ENCODE measurements around the gene KAT8. TPM values are rescaled to one million over a fixed set of nuclear protein-coding genes. Genes with fewer than 3 reads are reported as not detected.
A peak's percentile ranks its signal among the peaks of the same experiment; 100 is the strongest.
"Not testable (repeated sequence)": the region's sequence is repeated elsewhere in the genome, so short reads cannot be mapped to it uniquely, and the experiment has no call there.

KAT8 gene
- total RNA-seq, 1 donor from 2014 or later = 72.0 TPM

DNA sequence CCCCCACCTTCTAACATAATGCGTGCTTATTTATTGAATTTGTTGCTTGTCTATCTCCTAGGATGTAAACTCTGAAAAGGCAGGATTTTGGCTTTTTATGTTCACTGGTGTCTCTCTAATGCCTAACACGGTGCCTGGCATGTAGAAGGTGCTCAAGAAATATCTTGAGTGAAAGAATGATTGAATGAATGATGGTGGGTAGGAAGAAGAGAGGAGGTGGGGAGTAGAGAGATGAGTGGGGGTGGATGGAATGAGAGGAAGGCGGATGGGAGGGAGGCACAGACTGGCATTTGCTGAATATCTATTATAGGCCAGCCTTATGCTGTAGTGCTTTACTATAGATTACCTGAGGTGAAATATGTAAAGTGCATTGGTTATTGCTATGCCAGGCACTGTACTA is 30.1 kb downstream of the KAT8 start:
- Histone ChIP-seq H3K4me3 (no peak overlapping the region), H3K36me3 (no peaks in the 10 kb centered on the region), H3K9me3 (replicated peaks) (no peaks in the 10 kb centered on the region), H3K27ac (replicated peaks) (no peak overlapping the region), H3K4me1 (peaks cover 10% of the 10 kb centered on the region), H3K27me3 (ENCODE audit: low read depth) (peaks cover 27% of the 10 kb centered on the region)
- TF ChIP-seq, protein P1, sequence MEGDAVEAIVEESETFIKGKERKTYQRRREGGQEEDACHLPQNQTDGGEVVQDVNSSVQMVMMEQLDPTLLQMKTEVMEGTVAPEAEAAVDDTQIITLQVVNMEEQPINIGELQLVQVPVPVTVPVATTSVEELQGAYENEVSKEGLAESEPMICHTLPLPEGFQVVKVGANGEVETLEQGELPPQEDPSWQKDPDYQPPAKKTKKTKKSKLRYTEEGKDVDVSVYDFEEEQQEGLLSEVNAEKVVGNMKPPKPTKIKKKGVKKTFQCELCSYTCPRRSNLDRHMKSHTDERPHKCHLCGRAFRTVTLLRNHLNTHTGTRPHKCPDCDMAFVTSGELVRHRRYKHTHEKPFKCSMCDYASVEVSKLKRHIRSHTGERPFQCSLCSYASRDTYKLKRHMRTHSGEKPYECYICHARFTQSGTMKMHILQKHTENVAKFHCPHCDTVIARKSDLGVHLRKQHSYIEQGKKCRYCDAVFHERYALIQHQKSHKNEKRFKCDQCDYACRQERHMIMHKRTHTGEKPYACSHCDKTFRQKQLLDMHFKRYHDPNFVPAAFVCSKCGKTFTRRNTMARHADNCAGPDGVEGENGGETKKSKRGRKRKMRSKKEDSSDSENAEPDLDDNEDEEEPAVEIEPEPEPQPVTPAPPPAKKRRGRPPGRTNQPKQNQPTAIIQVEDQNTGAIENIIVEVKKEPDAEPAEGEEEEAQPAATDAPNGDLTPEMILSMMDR (IDR thresholded peaks at IDR 0.05; ENCODE audit: borderline replicate concordance) = no peak
- DNase-seq = no peak
- intact Hi-C loops (cut with micrococcal nuclease) = loop anchor here (10.0 kb wide), 1 partner anchor 163 kb away; the partner anchor contains the start of gene HSD3B7

DNA sequence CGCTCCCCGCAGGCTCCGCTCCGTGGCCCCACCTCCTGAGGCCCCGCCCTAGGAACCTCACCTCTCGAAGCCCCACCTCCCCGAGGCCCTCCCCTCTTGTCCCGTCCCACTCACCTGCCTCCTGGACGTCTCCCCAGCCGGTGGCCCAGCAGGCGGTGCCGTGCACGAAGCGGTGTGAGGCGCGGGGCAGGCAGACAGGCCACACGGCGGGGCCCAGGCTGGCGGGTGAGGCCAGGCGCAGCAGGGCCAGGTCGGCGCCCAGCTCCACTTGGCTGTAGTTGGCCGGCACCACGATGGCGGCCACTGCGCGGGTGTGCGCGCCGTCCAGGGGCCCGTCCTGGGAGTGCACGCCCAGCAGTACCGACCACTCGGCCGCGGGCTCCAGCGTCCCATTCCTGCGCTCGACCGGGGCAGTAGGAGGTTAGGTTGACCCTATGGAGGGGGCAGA is 30.8 kb downstream of the KAT8 start:
- intact Hi-C loops (cut with micrococcal nuclease) = loop anchor here (10.0 kb wide), 1 partner anchor 164 kb away; the partner anchor contains the start of gene HSD3B7
- peak overlapping the region; percentile 39 for H3K4me3 ChIP-seq
- H3K36me3 ChIP-seq = no peaks in the 10 kb centered on the region
- H3K4me1 ChIP-seq = peaks cover 4% of the 10 kb centered on the region
- no peaks in the 10 kb centered on the region for H3K9me3 ChIP-seq (replicated peaks)
- H3K27ac ChIP-seq (replicated peaks) = no peak overlapping the region
- DNase-seq = no peak
- peaks cover 27% of the 10 kb centered on the region for H3K27me3 ChIP-seq (ENCODE audit: low read depth)
- TF ChIP-seq, protein P1 (IDR thresholded peaks at IDR 0.05; ENCODE audit: borderline replicate concordance) = no peak

DNA sequence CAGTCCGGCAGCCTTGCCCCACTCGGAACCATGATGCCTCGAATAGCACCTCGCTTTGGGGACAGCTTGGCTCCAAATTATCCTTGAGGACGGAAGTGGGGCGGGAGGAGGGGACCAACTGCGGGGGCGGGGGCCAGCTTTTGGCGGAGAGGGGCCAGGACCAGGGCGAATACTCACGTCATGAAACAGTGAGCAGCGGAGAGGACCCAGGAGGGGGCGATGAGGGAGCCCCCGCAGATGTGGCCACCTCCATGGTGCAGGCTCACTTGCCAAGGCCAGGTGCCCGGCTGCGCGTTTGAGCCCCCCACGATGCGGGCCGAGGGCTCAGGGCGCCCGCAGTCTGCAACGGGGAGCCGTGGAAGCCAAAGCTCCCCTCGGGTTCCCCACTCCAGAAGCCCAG is 31.4 kb downstream of the KAT8 start:
- intact Hi-C loops (cut with micrococcal nuclease) = loop anchor here (10.0 kb wide), 1 partner anchor 164 kb away; the partner anchor contains the start of gene HSD3B7
- DNase-seq = no peak
- TF ChIP-seq, protein P1 (IDR thresholded peaks at IDR 0.05; ENCODE audit: borderline replicate concordance) = no peak
- H3K4me1 ChIP-seq = peaks cover 4% of the 10 kb centered on the region
- H3K27me3 ChIP-seq (ENCODE audit: low read depth) = peaks cover 27% of the 10 kb centered on the region
- H3K27ac ChIP-seq (replicated peaks) = no peak overlapping the region
- H3K4me3 ChIP-seq = no peak overlapping the region
- H3K9me3 ChIP-seq (replicated peaks) = no peaks in the 10 kb centered on the region
- no peaks in the 10 kb centered on the region for H3K36me3 ChIP-seq

DNA sequence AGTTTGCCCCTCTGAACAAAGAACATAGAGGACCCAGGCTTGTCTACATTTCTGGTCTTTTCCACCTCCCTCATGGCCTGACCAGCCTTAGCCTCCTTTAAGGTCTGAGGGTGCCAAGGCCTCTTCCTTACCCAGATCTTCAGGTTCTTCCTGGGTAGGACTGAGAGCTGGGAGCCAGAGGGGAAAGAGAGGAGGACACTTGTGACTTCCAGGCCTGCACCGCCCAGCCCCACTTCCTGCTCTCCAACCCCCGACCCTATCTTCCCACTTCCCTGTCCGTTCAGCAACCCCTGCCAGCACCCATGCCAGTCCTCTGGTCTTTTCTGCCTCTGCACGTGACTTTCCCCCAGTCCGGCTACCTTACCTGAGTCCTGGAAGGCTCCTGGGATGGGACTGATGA is 31.9 kb downstream of the KAT8 start:
- Histone ChIP-seq H3K27me3 (ENCODE audit: low read depth) (peaks cover 27% of the 10 kb centered on the region), H3K4me1 (peaks cover 4% of the 10 kb centered on the region), H3K9me3 (replicated peaks) (no peaks in the 10 kb centered on the region), H3K4me3 (peak overlapping the region; percentile 5), H3K27ac (replicated peaks) (no peak overlapping the region), H3K36me3 (no peaks in the 10 kb centered on the region)
- intact Hi-C loops (cut with micrococcal nuclease) = loop anchor here (10.0 kb wide), 1 partner anchor 165 kb away; the partner anchor contains the start of gene HSD3B7
- no peak for DNase-seq
- TF ChIP-seq, protein P1 (IDR thresholded peaks at IDR 0.05; ENCODE audit: borderline replicate concordance) = no peak

DNA sequence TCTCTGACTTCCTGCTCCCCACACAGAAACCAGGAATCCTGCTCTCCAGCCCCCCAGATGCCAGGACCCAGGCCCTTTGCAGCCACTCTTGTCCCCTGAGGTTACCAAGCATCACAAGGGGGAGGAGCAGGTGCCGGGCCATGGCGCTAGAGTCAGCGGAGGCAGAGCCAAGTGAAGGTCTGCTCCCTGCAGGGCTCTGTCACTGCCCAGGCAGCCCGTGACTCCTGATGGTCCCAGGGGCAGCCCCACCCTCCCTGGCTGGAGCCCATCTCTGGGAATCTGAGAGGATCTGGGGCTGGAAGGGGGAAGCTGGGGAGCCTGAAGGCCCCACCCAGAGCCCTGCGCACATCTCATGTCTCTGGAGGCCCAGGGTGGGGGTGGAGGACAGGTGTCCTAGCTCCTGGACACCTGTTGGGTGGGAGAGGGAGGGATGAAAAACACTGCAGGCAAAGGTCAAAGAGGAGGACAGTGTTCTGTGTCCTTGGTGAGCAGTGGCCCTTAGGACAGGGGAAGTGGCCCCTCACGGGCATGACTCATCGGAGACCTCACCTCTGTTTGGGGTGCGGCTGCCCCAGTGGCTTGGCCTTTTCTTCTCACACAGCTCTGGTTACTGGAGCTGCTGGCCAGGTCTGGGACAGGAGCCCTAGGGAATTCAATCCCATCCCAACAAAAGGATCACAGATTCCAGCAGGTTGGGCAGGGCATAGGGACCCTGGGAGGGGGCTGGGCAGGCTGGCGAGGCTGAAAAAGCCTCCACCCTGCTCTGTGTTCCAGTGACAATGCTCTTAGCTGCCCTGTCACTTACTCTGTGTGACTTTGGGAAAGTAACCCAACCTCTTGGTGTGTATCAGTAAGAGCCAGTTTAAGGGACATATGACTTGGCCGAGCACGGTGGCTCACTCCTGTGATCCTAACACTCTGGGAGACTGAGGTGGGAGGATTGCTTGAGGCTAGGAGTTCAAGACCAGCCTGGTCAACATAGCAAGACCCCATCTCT is 32.7 kb downstream of the KAT8 start, which contains the start of gene PRSS36:
Gene PRSS36 (minus strand): TSS at position 173 of the 997 bp plus-strand sequence. CDS start 31 bp downstream, at position 142.
- TF ChIP-seq, protein P1 (IDR thresholded peaks at IDR 0.05; ENCODE audit: borderline replicate concordance) = no peak
- Histone ChIP-seq H3K9me3 (replicated peaks) (no peaks in the 10 kb centered on the region), H3K4me1 (peaks cover 4% of the 10 kb centered on the region), H3K27ac (replicated peaks) (peak within 1 kb of the TSS; percentile 23), H3K27me3 (ENCODE audit: low read depth) (peaks cover 27% of the 10 kb centered on the region), H3K36me3 (no peaks in the 10 kb centered on the region), H3K4me3 (peak within 1 kb of the TSS; percentile 5)
- intact Hi-C loops (cut with micrococcal nuclease) = loop anchor here (10.0 kb wide), 1 partner anchor 165 kb away; the partner anchor contains the start of gene HSD3B7
- DNase-seq = no peak

DNA sequence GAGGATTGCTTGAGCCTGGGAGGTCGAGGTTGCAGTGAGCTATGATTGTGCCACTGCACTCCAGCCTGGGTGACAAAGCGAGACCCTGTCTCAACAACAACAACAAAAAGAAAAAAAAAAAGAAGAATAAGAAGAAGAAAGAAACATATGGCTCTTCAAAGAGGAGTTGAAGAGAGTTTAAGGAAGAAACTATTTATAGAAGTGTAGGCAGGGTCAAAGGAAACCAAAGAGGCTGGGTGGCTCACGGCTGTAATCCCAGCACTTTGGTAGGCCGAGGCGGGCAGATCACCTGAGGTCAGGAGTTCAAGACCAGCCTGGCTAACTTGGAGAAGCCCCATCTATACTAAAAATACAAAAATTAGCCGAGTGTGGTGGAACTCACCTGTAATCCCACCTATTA is 33.5 kb downstream of the KAT8 start:
- H3K27ac ChIP-seq (replicated peaks); H3K4me3 ChIP-seq; H3K9me3 ChIP-seq (replicated peaks); DNase-seq; intact Hi-C loops (cut with micrococcal nuclease); H3K36me3 ChIP-seq; H3K4me1 ChIP-seq: not testable (repeated sequence)
- peaks cover 27% of the 10 kb centered on the region for H3K27me3 ChIP-seq (ENCODE audit: low read depth)
